NCI-H1436 treated with DMSO at 0.1 percent for 48 hours (cell line): ENCODE data around the gene MTCL1.
A peak's percentile ranks its signal among the peaks of the same experiment; 100 is the strongest.

Experiments used
- DNase-seq: peaks from one replicate; lab custom pipeline; 2025; lab: John Stamatoyannopoulos, UW

MTCL1 gene

DNA sequence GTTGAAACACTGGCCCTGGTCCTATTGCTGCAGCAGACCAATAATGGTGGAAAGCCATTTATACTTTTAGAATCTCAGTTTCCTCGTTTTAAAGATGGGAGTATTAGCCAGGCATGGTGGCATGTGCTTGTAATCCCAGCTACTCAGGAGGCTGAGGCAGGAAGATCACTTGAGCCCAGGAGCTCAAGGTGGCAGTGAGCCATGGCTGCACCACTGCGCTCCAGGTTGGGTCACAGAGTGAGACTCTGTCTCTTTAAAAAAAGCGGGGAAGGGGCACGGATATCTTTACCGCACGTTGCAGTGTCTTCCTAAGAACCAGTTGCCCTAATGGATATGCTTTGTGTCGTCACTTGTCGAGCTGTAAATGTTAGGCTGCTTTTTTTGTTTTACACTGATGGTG, 8.3 kb downstream of the MTCL1 start:
- DNase-seq, result no peak

DNA sequence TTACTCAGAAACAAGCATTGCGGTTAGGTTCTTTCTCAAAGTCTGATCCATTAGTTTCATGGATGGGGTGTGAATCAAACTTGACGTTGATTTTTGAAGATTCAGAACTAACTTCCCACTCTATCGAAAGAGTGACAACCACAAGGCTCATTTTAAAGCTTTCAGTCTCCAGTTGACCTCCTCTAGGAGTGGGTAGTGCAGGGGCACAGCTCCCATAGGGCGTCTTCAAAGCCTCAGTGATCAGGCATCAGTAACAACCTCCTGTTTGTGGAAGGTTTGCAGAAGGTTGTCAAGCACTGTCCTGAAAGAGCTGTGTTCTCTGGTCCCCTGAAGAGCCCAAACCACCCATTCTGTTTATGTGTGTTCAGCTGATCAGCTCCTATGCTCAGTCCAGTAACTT, 10.2 kb downstream of the MTCL1 start:
- no peak for DNase-seq

DNA sequence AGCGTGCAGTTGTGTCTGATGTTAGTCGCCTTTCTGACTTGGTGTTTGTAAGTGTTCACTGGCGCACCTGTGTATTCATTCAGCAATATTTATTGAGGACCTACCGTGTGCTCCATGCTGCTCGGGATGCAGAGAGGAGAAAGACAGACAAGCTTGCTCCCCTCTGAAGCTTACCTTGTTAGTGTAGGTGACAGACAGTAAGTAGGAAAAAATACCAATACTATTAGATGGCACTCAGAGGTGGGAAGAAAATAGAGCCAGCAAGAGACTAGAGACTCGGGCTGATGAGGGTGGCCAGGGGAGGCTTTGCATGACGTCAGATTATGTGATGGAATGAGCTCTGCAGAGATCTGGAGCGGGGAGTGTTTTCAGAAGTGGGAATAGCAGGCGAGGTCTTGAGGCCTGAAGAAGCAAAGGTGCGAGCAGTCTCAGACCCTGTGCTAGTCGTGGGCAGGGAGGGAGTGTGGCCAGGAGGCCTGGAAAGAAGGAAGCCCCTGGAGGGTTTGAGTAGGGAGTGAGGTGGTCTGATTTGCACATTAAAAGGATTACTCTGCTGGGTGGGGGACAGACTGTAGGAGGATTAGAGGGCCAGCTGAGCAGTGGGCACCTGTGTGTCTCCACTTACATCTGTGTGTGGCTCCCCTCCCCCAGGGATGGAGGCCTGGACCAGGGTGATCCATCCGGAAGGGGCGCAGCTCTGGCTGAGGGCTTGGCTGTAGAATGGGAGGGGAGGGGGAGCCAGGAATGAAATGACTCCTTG, 11.8 kb downstream of the MTCL1 start:
- DNase-seq, result no peak

DNA sequence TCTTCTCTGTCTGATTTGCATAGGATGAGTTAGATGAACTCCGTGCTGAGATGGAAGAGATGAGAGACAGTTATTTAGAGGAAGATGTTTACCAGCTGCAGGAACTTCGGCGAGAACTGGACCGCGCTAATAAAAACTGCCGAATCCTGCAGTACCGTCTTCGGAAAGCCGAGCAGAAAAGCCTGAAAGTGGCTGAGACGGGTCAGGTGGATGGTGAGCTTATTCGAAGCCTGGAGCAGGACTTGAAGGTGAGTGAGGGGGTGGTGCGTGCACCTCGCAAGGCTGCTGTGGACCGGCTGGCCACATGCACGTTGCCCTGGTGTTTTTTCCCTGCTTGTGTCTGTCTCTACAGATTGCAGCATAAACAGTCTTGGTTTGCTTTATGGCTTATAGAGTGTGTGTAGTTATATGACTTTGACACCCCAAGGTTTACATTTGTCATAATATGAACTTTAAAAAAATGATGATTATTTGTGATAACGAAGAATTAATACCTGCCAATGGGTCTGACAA, 13.1 kb downstream of the MTCL1 start:
- no peak for DNase-seq

DNA sequence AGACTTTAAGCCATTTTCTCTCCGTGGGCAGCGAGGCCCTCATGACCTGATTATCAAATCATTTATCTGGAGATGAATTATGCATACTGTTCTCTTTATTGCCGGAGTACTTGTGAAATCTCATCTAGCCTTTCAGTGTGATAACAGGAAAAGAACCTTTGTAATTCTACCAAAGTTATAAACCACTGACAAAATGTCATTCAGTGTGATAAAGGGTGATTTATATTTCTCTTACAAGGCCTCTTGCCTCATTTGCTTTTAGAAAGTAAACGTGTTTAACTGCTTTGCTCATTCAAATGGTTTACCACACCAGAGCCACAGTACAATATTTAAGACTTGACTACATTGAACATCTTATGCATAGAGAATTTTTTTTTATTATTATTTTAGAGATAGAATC, 13.8 kb downstream of the MTCL1 start:
- DNase-seq, result no peak

DNA sequence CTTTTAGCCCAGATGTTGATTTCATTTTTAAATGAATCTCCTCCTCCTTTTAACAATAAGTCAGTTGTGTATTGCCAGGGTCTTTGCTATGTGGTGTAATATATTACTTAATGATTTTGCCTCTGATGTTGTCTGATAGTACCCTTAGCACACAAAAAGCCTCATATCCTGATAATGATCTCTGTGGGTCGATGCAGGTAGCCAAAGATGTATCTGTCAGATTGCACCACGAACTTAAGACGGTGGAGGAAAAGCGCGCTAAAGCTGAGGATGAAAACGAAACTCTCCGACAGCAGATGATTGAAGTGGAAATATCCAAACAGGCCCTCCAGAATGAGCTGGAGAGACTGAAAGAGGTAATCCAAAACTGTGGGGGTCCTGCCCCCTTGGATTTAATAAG, 14.8 kb downstream of the MTCL1 start:
- DNase-seq, result no peak

DNA sequence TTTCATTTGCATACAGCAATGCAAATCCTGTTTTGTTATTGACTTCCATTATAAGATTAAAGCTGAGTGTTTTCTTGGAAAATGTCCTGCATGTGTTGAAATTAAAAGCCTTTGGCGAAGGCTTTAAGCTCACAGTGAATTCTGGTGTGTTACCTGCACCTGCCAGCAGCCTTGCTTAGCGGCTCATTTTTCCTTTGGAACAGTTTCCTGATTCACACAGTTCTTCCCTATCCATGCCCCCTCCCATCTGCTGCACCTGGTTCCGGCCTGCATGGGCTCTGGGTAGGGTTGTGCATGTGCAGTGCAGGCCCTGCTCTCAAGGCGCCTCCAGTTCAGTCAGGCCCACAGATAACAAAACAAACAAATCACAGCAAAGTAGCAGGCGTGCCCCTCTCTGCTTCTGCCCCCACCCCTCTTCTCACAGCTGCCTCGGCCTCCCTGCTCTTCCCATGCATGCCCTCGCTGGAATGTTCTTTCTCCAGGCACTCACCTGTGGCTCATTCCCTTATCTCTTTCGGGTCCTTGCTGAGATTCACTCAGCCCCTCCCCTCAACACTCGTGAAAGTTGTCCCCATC, 15.8 kb downstream of the MTCL1 start:
- DNase-seq, result no peak

DNA sequence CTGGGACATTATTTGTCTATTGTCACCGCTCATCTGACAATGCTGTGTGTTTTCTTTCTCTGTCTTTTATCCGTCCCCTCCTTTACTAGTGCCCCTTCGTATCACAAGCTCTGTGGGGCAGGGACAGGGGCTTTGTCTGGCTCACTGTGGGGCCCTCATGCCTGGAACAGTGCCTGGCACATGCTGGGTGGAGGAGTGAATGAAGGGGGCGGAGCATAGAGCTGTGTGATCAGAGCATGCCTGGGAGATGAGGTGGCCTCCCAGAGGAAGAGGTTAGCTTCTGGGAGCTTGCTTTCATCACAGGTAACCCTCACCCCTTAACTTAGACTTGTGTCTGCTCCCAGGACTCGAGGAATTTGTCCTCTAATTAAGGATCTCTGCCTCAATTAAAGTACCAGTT, 16.4 kb downstream of the MTCL1 start:
- DNase-seq, result no peak

DNA sequence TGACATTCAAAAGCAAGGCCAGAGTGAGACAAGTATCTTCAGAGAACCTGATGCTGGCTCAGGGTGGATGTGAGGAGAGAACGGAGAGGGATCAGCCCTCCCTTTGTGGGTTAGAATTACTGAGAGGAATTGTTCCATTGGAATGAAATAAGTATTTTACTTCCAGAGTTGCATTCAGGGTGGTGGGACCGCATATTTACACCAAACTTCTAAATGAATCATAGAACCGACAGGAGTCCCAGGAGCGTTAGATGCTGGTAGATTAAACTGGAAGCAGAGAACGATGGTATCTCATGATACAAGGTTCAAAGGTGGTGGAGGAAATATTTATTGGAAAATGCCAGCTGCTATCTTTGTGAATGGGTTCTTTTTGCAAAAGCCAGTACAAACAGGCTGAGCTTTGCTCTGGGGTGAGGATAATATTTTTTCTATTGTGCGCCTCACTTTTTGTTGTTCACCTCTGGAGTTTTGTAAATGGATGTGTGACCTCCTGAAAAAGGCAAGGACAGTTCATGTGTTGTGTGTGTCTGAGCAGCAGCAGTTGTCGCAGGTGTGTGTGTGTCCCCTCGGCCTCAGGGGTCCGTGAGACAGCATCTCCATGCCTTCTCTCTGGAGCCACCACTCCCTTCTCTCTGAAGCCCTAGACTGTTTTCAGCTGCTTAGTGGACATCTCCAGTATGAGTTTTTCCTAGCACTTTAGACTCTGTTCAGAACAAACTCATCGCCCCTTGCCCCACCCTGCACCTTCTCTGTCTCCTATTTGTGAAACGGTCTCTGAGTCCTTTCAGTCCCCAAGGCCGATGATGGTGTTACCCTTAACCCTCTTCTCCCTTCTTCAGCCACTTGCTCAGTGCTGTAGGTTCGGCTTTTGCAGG, 17.8 kb downstream of the MTCL1 start:
- DNase-seq, result no peak

DNA sequence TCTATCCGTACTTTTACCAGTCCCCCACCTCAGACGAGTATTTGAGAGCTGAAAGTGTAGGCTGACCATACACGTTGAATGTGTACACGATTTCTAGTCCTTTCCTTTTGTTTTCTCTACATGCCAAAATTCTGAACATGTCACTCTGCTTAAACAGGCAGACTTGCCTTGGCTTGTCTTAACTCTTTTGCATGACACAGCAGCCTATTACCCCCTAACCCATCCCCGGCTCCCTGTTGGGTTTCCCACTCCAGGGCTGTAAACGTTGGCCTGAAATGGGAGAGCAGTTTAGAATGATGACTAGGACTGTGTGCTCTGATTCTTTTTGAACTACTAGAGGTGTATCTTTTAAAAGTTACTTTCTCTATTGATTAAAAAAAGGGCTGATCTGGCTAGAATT, 19.1 kb downstream of the MTCL1 start:
- no peak for DNase-seq

DNA sequence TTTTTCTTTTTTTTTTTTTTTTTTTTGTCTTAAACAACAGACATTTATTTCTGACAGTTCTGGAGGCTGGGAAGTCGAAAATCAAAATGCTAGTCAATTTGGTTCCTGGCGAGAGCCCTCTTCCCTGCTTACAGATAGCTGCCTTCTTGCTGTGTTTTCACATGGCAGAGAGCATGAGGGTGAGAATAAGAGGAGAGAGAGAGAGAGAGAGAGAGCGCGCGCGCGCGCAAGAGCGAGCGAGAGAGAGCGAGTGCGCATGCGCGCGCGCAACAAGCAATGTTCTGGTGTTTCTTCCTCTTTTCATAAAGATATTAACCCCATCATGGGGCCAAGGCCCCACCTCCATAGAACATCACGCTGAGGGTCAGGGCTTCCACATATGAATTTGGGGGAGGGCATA, 20.9 kb downstream of the MTCL1 start:
- no peak for DNase-seq

DNA sequence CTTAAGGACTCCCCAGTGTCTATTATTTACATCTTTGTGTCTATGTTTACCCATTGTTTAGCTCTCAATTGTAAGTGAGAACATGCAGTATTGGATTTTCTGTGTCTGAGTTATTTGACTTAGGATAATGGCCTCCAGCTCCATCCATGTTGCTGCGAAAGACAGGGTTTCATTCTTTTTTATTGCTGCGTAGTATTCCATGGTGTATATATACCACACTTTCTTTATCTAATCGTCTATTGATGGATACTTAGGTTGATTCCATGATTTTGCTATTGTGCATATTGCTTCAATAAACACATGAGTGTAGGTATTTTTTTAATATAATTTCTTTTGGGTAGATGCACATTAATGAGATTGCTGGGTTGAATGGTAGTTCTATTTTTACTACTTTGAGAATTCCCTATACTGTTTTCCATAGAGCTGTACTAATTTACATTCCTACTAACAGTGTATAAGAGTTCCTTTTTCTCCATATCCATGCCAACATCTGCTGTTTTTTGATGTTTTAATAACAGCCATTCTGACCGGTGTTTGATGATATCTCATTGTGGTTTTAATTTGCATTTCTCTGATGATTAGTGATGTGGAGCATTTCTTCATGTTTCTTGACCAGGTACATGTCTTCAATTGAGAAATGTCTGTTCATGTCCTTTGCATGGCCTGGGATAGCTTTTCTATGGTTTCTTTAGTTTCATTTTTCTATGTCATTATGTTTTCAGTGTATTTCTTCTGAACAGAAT, 21.8 kb downstream of the MTCL1 start:
- no peak for DNase-seq

DNA sequence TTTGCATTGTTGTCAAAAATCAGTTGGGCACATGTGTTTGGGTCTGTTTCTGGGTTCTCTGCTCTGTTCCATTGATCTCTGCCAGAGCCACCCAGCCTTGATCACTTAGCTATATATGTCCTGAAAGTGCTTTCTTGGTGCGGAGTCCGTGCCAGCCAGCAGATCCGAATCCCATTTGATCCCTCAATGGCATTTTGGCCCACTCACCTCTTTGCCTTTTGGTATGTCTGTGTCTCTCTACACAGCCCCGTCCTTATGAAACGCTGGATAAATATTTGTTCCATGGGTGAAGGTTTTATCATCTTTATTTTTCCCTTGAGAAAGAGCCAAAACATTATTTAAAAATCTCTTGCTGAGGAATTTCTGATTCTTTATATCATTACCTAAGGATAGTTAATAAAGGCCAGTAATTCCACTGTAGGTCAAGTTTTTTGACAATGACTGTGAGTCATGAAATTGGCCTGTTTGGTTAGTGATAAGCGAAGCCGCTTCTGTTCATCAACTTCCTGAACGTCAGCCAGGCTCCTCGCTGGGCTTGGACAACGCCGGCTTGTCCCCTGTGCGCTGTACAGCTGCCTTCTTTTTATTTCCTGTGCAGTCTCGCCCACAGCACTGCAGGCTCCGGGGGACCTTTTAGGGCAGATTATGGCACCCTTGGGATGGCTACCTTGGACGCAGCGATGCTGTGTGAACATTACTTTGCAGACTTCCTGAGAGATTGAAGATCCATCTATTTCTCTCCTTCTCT, 24.9 kb downstream of the MTCL1 start:
- no peak for DNase-seq

DNA sequence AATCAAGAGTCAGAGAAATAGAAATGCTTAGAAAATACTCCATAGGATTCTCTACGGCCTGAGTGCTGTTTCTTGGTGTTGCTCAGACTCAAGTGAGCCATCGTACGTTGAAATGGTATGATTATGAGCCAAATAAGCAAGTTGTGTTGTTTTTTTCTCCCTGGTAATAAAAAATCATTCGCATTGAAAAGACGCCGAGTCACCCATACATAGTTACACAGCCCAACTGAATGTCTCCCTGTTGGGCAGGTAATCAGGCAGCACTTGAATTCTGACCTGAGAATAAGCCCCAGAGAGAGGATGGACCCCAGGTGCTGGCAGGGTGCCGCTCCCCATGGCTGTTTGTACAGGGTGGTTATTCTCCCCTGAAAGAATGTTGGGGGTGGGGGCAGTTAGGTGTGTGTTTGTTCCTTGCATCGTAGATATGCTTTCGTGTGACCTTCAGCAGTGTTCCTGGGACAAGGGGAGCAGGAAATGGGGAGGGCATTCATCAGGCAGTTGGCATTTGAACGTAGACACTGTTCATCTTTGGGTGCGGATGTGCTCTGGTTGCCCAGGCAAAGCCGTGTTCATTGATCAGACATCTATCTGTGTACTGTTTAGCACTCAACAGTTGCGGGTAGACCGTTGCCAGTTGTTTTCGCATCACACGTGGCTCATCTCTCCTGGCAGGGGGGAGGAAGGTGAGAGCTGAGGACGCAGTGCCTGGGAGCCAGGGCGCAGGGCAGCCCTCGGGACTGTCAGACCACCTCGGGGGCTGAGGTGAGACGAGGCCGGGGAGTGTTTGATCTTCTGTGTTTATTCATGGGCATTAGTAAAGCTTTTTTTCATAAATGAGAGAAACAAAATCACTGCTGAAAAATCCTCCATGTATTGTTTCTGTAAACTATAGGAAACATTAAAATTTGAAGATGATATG, 27.3 kb downstream of the MTCL1 start:
- DNase-seq, result no peak

DNA sequence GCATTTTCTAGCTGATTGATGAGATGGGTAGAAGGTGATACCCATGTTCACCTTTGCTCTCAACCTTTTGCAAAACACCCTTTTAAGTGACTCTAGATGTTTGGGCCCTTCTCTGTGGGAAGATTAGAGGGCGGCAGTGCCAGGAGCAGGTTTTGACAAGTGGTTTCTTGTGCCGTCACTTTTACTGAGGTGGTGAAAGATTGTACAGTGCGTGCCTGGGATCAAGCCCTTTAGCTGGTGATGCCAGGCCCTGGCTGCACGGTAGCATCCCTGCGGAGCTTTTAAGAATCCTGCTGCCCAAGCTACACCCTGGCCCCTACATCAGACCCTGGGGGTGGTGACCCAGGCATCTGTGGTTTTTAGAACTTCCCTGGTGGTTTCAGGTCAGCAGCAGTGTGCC, 29.1 kb downstream of the MTCL1 start:
- no peak for DNase-seq

DNA sequence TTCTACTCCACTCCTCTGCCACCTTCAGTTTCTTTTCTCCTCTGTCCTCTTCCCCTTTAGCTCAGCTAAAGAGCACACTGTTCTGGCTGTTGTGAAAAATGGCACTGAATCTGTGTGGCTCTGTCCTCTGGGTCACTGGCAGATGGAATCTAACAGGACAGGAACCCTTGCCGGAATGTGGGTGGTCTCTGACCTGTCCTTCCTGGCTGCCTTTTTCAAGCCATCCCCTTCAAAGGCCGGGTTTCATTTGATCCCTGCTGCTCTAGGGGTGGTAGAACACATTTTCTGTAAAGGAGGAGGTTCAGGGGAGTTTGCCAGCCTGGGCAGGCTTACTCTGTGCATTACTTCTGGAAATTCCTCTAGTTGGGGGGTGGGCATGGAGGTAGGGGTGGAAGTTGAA, 29.9 kb downstream of the MTCL1 start:
- DNase-seq, result no peak

DNA sequence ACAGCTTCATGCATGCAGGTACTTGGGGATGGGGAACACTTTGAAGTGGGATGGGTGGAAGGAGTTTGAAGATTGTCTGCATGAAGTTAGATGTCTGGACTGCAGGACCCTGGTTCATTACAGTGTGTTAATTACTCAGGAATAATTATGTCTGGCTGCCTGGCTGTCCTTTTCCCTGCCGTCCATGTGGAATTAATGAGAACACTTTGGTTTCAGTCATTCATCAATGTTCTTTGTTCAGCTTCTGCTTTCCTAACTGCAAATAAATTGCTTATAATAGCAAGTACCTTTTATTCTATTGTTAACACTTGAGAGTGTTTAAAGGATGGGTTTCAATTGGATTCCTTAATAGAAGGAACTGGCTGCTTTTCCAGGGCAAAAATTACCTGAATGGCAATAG, 35.8 kb downstream of the MTCL1 start:
- no peak for DNase-seq

DNA sequence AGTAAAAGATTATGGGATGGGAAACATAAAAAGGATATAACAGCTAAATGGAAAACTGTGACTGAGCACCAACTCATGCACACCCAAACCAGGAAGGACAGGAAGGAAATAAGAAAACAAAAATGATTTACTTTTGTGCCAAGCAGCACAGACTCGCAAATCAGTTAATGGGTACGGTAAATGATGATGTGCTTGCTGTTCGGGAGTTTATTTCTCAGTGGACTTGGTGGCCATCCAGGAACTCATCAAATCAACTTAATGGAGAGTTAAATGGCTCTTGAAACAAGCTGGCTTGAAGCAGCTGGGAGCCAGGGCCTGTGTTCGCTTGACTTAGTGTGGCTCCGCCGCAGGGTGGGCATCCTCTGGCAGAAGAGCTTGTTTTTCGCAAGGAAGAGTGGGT, 36.2 kb downstream of the MTCL1 start:
- DNase-seq, result peak; percentile 13

DNA sequence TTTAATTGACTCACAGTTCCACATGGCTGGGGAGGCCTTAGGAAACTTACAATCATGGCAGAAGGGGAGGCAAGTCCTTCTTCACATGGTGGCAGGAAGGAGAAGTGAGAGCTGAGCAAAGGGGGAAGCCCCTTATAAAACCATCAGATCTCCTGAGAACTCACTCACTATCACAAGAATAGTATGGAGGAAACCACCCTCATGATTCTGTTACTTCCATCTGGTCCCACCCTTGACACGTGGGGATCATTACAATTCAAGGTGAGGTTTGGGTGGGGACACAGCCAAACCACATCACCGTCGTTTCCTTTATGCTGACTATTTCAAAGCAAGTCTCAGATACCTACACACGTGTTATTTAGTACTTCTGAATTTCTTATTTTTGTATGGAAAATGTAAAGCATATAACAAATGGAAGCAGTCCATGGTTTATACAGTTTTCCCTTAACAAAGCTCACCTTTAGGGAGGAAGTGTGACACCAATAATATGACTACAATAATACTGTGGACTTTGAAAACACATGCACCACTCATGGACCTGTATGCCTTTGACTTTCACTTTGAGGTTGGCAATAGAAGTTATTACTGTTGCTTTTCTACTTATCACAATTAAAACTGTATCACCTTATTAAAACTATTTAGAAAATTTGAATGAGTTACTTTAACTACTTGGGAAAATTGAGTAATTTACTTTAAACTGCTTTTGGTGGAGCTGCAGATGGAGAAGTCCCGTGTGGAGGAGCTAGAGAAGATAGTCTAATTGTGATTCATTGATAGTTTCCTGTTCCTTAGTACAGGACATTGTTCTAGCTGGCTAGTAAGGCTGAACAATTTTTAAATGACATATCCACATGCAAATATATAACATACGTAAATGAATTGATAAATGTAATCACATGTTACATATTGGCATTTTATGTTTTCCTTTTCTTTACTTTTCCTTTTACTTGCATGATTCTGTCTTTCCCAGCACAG, 37.3 kb downstream of the MTCL1 start:
- DNase-seq, result no peak
